Daoy (cell line): ENCODE data around the gene PELO. TPM values are rescaled to one million over a fixed set of nuclear protein-coding genes. Genes with fewer than 3 reads are reported as not detected.

ENCODE experiments used
- DNase-seq: peaks from one replicate; pipeline ENCODE4 v3.0.0-alpha.2; 2015; ENCODE audit warnings: low read depth
- total RNA-seq: library from RNA; depleted of rRNA; stranded (reverse); fragments of >200 nt; shearing (Covaris generic); gene quantifications from 2 replicates; pipeline ENCODE4 v1.2.3, GENCODE V29; 2014; rRNA removed

Gene PELO
- total RNA-seq, 1 experiment from 2014 or later, result 26.4 TPM

DNA sequence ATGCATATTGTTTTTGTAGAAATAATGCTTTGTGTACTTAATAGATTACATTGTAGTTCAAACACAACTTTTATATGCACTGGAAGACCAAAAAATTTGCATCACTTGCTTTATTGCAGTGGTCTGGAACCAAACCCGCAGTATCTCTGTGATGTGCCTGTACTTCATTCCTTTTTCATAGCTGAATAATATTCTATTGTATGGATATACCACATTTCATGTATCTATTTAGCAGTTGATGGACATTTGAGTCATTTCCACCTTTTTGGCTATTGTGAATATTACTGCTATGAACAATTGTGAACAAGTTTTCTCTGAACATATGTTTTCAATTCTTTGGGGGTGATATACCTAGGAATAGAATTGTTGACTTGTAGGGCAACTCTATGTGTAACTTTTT lies 40.1 kb downstream of the PELO start:
- DNase-seq, result no peak

DNA sequence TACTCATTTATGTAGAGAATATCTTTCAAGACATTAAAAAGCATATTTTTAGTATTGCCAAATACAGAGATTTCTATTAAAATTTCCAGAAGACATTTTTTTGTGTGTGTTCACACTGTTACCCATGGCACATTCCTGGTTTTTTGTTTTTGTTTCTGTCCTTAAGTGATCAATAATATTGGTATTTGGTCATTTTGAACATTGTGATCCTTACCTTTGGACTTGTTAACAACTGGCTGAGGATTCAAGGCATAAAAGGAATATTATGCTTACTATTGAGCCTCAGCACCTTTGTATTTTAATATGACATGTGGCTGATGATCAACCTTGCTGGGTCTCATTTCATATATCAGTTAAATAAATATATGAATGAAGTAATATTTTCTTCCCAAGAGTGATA lies 41.9 kb downstream of the PELO start:
- no peak for DNase-seq

DNA sequence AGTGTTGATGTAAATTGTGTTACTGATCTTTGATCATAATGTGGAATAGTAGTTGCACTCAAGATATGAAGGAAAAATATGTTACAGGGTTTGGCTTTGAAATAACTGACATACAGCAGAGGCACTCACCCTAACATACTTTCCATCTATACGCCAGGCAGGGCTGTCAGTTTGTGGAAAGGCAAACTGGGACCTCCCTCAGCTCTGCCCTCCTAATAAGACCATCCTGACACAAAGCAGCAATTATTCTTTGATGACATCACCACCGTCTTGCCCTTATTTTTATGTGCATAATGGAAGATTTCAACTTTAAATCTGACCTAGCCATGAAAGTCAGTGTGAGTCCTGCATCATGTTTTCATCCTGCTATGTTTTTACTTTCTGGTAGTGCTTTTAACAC lies 42.9 kb downstream of the PELO start:
- no peak for DNase-seq

DNA sequence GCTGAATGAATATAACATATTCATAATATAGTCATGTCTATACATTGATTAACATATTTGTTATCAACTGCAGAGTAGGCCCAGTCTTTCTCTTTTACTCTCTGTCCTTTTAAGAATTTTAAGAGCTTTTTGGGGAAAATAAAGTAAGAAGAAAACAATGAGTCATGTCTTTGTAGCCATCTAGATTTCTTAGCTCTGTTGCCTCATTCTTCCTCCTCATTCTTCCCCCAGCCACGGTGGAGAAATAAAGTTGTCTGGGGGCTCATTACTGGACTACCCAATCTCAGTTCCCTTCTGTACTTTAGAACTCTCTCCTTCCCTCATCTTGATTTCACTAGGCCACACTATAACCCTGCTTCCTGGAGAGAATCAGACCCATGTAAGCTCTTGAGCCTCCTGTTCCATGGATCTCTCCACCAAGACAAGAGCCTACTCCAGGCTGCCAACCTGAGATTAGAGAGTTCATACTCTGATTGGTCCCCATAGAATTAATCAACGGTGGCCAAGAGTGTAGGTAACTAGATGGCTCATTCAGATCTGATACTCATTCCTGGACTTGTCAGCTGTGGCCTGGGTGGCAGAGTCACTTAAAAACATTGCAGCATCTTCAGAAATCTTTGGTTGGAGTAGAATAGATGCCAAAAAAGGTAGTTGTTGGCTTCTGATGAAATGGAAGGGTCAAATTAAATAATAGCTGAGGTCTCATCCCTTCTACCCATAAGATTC lies 44.2 kb downstream of the PELO start:
- DNase-seq, result no peak

DNA sequence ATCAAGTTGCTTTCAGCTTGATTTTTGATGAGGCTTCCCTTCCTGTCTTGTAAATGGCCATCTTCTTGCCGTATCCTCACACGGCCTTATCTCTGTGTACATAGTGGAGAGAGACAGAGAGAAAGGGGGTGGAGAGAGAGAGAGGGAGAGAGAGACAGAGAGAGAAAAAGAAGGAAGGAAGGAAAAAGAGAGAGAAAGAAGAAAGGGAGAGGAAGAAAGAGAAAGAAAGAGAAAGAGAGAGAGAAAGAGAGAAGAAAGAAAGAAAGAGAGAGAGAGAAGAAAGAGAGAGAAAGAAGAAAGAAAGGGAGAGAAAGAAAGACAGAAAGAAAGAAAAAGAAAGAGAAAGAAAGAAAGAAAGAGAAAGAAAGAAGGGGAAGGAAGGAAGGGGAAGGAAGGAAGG lies 46.6 kb downstream of the PELO start:
- DNase-seq, result no peak

DNA sequence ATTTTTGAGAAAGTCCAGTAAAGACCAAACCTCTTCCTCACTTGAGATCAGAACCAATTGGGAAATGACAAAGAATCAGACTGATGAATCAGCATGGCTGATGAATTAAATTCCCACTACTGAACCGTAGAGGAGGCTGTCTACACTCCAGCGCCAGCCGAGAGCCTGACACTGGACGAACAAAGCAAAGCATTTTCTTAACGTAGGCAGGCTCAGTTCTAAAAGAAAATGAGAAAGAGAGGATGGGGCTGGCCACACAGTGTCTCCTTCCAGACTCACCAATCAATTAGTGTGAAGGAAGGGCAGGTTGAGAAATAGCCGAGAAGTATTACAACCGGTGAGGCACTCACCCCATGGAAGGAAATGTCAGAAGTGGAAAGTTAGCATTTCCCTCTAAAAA lies 49.4 kb downstream of the PELO start:
- DNase-seq, result peak; percentile 54

Other genes with a start within 250 kb of the PELO start
- 7.6 and 8.6 TPM in 2 replicates for gene ITGA1, start within 50 bp of the PELO start, total RNA-seq
- gene ITGA2, start 201.4 kb downstream of the PELO start, total RNA-seq, result 27.4 and 32.0 TPM in 2 replicates